GM23338 (cell line): ENCODE data around the gene CCDC106. TPM values are rescaled to one million over a fixed set of nuclear protein-coding genes. Genes with fewer than 3 reads are reported as not detected.

Source experiments
- ATAC-seq: fragments of 200-7000 bp; cut with Tn5 transposase; 3 replicates; pipeline ENCODE4 v1.9.1; 2020
- DNase-seq: peaks from one replicate; pipeline ENCODE4 v3.0.0-alpha.2; 2015; ENCODE audit warnings: low spot score
- H2AFZ ChIP-seq: fragments of 200-600 bp; sonication (generic); 2 replicates; pipeline ENCODE4 v1.8.0; 2016; ENCODE audit warnings: antibody characterized with exemption, mild to moderate bottlenecking, moderate library complexity
- H3F3A ChIP-seq: fragments of 200-600 bp; sonication (generic); replicated peaks from 2 replicates; pipeline ENCODE4 v1.8.0; 2017; ENCODE audit warnings: antibody characterized with exemption, mixed run types, low read depth
- H3K27ac ChIP-seq: fragments of 200-600 bp; sonication (generic); 2 replicates; pipeline ENCODE4 v1.6.1; 2016; ENCODE audit warnings: low read depth
- H3K27me3 ChIP-seq: fragments of 200-600 bp; sonication (generic); 2 replicates; pipeline ENCODE4 v1.8.0; 2016; ENCODE audit warnings: mild to moderate bottlenecking, mixed run types, moderate library complexity; ENCODE audit not compliant: insufficient read depth
- H3K36me3 ChIP-seq: fragments of 200-600 bp; sonication (generic); 2 replicates; pipeline ENCODE4 v1.8.0; 2016; ENCODE audit warnings: mild to moderate bottlenecking; ENCODE audit not compliant: insufficient read depth
- H3K4me1 ChIP-seq: fragments of 200-600 bp; sonication (generic); 2 replicates; pipeline ENCODE4 v1.8.0; 2016; ENCODE audit warnings: mild to moderate bottlenecking, moderate library complexity; ENCODE audit not compliant: insufficient read depth
- H3K4me2 ChIP-seq: fragments of 200-600 bp; sonication (generic); 2 replicates; pipeline ENCODE4 v1.7.1; 2017; ENCODE audit warnings: mixed run types
- H3K4me3 ChIP-seq: fragments of 200-600 bp; sonication (generic); 2 replicates; pipeline ENCODE4 v1.6.1; 2016; ENCODE audit warnings: mixed run types
- H3K79me2 ChIP-seq: fragments of 200-600 bp; sonication (generic); replicated peaks from 2 replicates; pipeline ENCODE4 v1.8.0; 2017; ENCODE audit warnings: mild to moderate bottlenecking; ENCODE audit not compliant: insufficient read depth
- H3K9me2 ChIP-seq: fragments of 200-600 bp; sonication (generic); 2 replicates; pipeline ENCODE4 v1.8.0; 2017; ENCODE audit not compliant: insufficient read depth
- H4K20me1 ChIP-seq: fragments of 200-600 bp; sonication (generic); replicated peaks from 2 replicates; pipeline ENCODE4 v1.8.0; 2017; ENCODE audit warnings: mild to moderate bottlenecking; ENCODE audit not compliant: insufficient read depth
- H3K27ac Mint-ChIP-seq: 2 replicates; pipeline ENCODE4 v1.8.0; 2020; ENCODE audit warnings: inconsistent platforms, mild to moderate bottlenecking, moderate library complexity, mixed read lengths
- H3K27me3 Mint-ChIP-seq: 3 replicates; pipeline ENCODE4 v1.8.0; 2022; ENCODE audit warnings: low read depth, mild to moderate bottlenecking, moderate library complexity, mixed read lengths, inconsistent platforms; ENCODE audit not compliant: insufficient read depth, poor library complexity
- H3K36me3 Mint-ChIP-seq: 3 replicates; pipeline ENCODE4 v1.8.0; 2021; ENCODE audit warnings: low read depth, mild to moderate bottlenecking, inconsistent platforms, moderate library complexity, mixed read lengths
- H3K4me1 Mint-ChIP-seq: 3 replicates; pipeline ENCODE4 v1.8.0; 2020; ENCODE audit warnings: mild to moderate bottlenecking, inconsistent platforms, mixed read lengths
- H3K4me3 Mint-ChIP-seq: 3 replicates; pipeline ENCODE4 v1.8.0; 2021; ENCODE audit warnings: moderate library complexity, mild to moderate bottlenecking, inconsistent platforms, mixed read lengths
- H3K9me3 Mint-ChIP-seq: 3 replicates; pipeline ENCODE4 v1.8.0; 2020; ENCODE audit warnings: moderate library complexity, mild to moderate bottlenecking, inconsistent platforms, mixed read lengths
- CREB1 ChIP-seq: fragments of 250-450 bp; sonication (Bioruptor Pico); IDR thresholded peaks from 2 replicates; pipeline ENCODE4 v1.5.0; 2020; ENCODE audit warnings: low read depth, mild to moderate bottlenecking, moderate library complexity
- EZH2 ChIP-seq: fragments of 200-600 bp; sonication (generic); IDR thresholded peaks from one replicate; pipeline ENCODE4 v1.8.0; 2017; ENCODE audit warnings: antibody characterized with exemption, mild to moderate bottlenecking, low read depth; ENCODE audit not compliant: unreplicated experiment
- EZH2phosphoT487 ChIP-seq: fragments of 200-600 bp; sonication (generic); IDR thresholded peaks from one replicate; pipeline ENCODE4 v1.8.1; 2018; ENCODE audit warnings: antibody characterized with exemption; ENCODE audit not compliant: unreplicated experiment
- JUNB ChIP-seq: IDR thresholded peaks from one replicate; pipeline ENCODE4 v1.6.1; 2016; ENCODE audit warnings: antibody characterized with exemption; ENCODE audit not compliant: unreplicated experiment
- POLR2AphosphoS5 ChIP-seq: IDR thresholded peaks from 2 replicates; pipeline ENCODE4 v1.6.1; 2016; ENCODE audit warnings: antibody characterized with exemption, low read depth
- STAT1 ChIP-seq: IDR thresholded peaks from one replicate; pipeline ENCODE4 v1.6.1; 2016; ENCODE audit warnings: antibody characterized with exemption; ENCODE audit not compliant: unreplicated experiment
- ZNF114 ChIP-seq: fragments of 250-450 bp; sonication (Bioruptor Pico); IDR thresholded peaks from 2 replicates; pipeline ENCODE4 v1.5.0; 2020; ENCODE audit warnings: mild to moderate bottlenecking, moderate library complexity
- ZNF331 ChIP-seq: fragments of 250-450 bp; sonication (Bioruptor Pico); IDR thresholded peaks from 2 replicates; pipeline ENCODE4 v1.5.0; 2020; ENCODE audit warnings: low read depth, mild to moderate bottlenecking, moderate library complexity
- polyA plus RNA-seq: library from polyadenylated mRNA; unstranded; fragments of >200 nt; fragmentation: Nextera tagmentation; extraction: Ambion mirVana; gene quantifications from 2 replicates; pipeline ENCODE4 v1.2.1, GENCODE V29; 2016
- total RNA-seq: library from RNA; depleted of rRNA; stranded (reverse); fragments of >200 nt; shearing (Covaris generic); gene quantifications from 2 replicates; pipeline ENCODE4 v1.2.3, GENCODE V29; 2014
- TF ChIP-seq, protein P1 (sequence below): IDR thresholded peaks from 2 replicates; pipeline ENCODE4 v1.6.1; 2016; ENCODE audit warnings: antibody characterized with exemption

CCDC106 gene
- total and polyA plus RNA-seq, 2 experiments from 2014 or later = 12.0 to 17.6 TPM

GRCh38 chr19:55624109-55625003 lies 23.7 kb upstream of the CCDC106 start, which contains the start of gene ZNF784:
ZNF784 (minus strand) TSS chr19:55624566; CDS start chr19:55624561, 5 bp downstream.
- peak; percentile 95 for ATAC-seq
- no peaks in the 10 kb centered on the region; the same call in 2 of the 3 replicates for H3K9me3 Mint-ChIP-seq
- peak within 1 kb of the TSS; percentile 97; the same call in 1 of the 2 replicates for H2AFZ ChIP-seq
- peak; percentile 96 for DNase-seq
- H3K36me3 ChIP-seq = no peaks in the 10 kb centered on the region
- no peaks in the 10 kb centered on the region for H3K9me2 ChIP-seq
- H4K20me1 ChIP-seq = peaks cover 5% of the 10 kb centered on the region
- H3K27me3 ChIP-seq = 0 out of 2 replicates have a peak, but pooled peaks cover 5% of the 10 kb centered on the region
- peaks cover 13% of the 10 kb centered on the region; the same call in 2 of the 3 replicates for H3K4me1 Mint-ChIP-seq
- peak within 1 kb of the TSS; percentile 68 for H3K4me2 ChIP-seq
- peak within 1 kb of the TSS; percentile 79 for H3K4me3 Mint-ChIP-seq
- peaks cover 30% of the 10 kb centered on the region for H3K36me3 Mint-ChIP-seq
- peaks cover 12% of the 10 kb centered on the region for H3F3A ChIP-seq
- H3K79me2 ChIP-seq = peaks cover 9% of the 10 kb centered on the region
- H3K27ac ChIP-seq = peak within 1 kb of the TSS; percentile 97
- TF ChIP-seq POLR2AphosphoS5 (peak; percentile 84), ZNF114 (CRISPR knock-in tag) (no peak)
- peak within 1 kb of the TSS; percentile 69 for H3K4me3 ChIP-seq
- no peaks in the 10 kb centered on the region; the same call in 1 of the 2 replicates for H3K4me1 ChIP-seq
- H3K27ac Mint-ChIP-seq = peak within 1 kb of the TSS; percentile 98
- H3K27me3 Mint-ChIP-seq = peaks cover 20% of the 10 kb centered on the region

DNA sequence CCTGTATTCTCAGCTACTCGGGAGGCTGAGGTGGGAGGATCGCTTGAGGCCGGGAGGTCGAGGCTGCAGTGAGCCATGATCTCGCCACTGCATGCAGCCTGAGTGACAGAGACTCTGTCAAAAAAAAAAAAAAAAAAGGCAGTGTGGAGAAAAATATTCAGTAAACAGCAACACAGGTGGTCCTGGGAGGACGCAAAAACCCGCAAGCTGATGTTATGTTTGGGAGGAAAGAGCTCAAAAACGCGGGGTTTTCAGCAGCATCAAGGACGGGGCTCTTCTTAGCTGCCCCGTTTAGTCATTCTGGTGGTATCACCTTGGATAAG lies 23.0 kb upstream of the CCDC106 start:
- TF ChIP-seq ZNF331 (CRISPR knock-in tag) (no peak), POLR2AphosphoS5 (no peak), EZH2 (no peak), EZH2phosphoT487 (no peak), CREB1 (CRISPR knock-in tag) (no peak), STAT1 (no peak), JUNB (no peak)
- TF ChIP-seq, protein P1, sequence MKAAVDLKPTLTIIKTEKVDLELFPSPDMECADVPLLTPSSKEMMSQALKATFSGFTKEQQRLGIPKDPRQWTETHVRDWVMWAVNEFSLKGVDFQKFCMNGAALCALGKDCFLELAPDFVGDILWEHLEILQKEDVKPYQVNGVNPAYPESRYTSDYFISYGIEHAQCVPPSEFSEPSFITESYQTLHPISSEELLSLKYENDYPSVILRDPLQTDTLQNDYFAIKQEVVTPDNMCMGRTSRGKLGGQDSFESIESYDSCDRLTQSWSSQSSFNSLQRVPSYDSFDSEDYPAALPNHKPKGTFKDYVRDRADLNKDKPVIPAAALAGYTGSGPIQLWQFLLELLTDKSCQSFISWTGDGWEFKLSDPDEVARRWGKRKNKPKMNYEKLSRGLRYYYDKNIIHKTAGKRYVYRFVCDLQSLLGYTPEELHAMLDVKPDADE = no peak
- Mint-ChIP-seq H3K9me3 (no peaks in the 10 kb centered on the region; the same call in 2 of the 3 replicates), H3K27ac (peak overlapping the region; percentile 84), H3K36me3 (peaks cover 24% of the 10 kb centered on the region), H3K27me3 (peaks cover 16% of the 10 kb centered on the region), H3K4me1 (peaks cover 13% of the 10 kb centered on the region; the same call in 2 of the 3 replicates), H3K4me3 (peak overlapping the region; percentile 79)
- H3K27ac ChIP-seq = peak overlapping the region; percentile 84; the same call in 1 of the 2 replicates
- H3K36me3 ChIP-seq = no peaks in the 10 kb centered on the region
- peaks cover 9% of the 10 kb centered on the region for H3K79me2 ChIP-seq
- 0 out of 2 replicates have a peak, but pooled peaks cover 5% of the 10 kb centered on the region for H3K27me3 ChIP-seq
- H2AFZ ChIP-seq = peak overlapping the region; percentile 97; the same call in 1 of the 2 replicates
- H3K4me2 ChIP-seq = peak overlapping the region; percentile 68
- H3K4me3 ChIP-seq = peak overlapping the region; percentile 69
- H3F3A ChIP-seq = peaks cover 12% of the 10 kb centered on the region
- H3K4me1 ChIP-seq = no peaks in the 10 kb centered on the region; the same call in 1 of the 2 replicates
- H3K9me2 ChIP-seq = no peaks in the 10 kb centered on the region
- ATAC-seq = no peak
- DNase-seq = peak; percentile 9
- peaks cover 5% of the 10 kb centered on the region for H4K20me1 ChIP-seq
